ENCODE results near the gene EZH1.

GRCh38 chr17:42672038-42672437 lies 72.8 kb downstream of the EZH1 start:
- no peak for TF ChIP-seq POLR2AphosphoS5 (IDR thresholded peaks at IDR 0.05)
- no peak for TF ChIP-seq CTCF (IDR thresholded peaks at IDR 0.05)

Data from upper lobe of left lung (tissue), 4 donors.